Hepatic stellate cell (primary cell): ENCODE results near the gene RWDD3.

Experiments used
- DNase-seq: peaks from one replicate; pipeline ENCODE4 v3.0.0; 2011; ENCODE audit warnings: low spot score

The RWDD3 gene

DNA sequence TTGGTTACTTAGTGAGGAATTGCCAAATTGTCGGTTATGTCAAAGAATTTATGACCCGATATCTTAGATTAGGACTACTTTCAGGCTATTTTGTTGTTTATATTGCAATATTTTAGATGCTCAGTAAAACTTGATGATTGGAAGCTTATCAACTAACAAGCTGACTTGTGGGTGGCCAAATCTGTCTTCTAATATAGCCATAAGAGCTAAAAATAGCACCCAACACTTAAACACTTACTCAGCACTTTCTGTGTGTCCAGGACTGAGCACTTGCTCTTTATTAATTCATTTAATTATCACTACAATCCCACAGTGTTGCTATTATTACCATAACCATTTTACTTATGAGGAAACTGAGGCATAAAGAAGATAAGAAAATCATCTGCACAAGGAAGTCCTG lies 50.4 kb downstream of the RWDD3 start:
- no peak for DNase-seq

DNA sequence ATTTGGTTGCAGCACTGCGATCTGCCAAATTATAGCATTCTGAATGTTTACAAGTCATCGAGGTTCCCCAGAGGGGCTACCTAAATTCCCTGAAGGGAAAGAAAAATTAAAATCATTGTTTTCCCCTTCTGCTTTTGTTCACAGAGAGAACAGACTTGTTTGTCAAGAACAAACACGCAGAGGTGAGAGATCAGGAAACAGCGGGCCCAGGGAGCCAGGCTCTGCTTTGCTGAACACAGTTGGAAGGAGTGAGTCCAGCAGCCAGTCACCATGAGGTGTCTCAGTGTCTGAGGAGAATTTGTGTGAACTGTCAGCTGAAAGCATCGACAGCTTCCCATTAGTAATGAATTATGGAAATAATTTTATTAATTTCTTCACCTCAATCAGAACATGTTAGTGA lies 52.5 kb downstream of the RWDD3 start:
- DNase-seq: no peak

DNA sequence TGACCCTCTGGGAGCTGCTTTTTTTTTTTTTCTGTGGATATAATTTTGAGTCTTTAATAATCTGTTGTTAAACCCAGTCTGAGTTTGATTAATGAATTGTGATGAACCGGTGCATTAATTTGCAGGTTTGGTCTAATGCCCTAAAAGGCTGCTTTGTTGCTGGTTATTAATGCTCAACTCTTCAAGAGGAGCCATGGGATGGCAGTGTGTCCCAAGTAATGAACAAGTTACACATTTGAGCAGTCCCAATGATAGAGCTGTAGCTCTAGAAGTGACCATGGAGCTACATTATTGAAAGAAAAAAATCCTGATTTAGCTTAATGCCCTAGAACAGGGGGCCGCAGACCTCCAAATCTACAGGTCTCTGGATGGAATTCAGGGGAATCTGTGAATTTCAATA lies 53.1 kb downstream of the RWDD3 start:
- DNase-seq: no peak

DNA sequence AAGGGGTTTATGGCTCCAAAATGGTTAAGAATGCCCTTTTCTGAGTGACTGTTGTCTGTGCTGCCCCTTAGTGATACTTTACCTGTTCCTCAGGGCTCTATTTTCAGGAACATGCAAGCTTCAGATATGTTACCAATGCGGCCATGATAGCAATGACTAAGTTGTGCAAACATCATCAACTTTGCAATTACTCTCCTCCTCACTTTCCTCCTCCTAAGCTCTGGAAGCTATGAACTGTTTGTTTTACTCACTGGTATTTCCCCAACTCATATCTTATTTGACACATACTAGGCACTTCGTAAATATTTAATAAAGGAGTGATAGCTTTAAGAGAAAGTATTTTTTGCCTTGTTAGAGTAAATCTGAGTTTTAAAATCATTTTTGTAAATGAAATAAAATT lies 53.8 kb downstream of the RWDD3 start:
- DNase-seq: no peak
